ENCODE data around the gene HOXD8.

Gene HOXD8

DNA sequence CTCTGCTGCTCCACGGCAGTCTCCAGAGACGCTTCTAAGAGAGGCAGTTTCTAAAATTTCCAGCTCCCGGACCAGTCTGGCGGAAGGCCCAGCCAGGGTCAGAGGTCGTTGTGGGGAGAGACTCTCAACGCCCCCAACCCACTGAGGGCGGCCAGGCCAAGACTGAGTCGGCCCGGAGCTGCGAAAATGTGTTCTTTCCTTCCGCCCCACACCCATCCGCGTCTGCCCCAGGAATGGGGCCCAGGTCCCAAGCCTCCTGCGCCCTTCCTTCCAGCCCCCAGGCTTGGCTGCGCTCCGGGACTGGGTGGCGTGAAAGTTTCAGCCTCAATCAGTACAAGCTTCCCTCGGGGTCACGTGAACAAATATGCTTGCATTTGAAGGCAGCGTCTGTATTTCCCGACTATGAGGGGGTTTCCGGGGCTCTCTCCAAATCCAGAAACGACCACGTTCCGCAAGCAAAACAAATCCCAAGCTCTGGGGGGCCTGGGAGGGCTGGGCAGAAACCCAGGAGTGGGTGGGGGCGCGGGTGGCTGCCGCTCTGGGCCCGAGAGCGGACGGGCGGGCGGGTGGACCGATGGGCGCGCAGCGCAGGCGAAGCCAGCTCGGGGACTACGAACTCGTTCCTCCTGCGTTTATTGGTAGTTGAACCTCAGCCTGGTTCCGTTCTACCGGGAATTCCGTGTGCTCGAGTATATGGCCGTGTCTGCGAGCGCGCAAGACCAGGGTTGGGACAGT lies 30.9 kb downstream of the HOXD8 start:
- no peak for DNase-seq (ENCODE audit: low spot score)

DNA sequence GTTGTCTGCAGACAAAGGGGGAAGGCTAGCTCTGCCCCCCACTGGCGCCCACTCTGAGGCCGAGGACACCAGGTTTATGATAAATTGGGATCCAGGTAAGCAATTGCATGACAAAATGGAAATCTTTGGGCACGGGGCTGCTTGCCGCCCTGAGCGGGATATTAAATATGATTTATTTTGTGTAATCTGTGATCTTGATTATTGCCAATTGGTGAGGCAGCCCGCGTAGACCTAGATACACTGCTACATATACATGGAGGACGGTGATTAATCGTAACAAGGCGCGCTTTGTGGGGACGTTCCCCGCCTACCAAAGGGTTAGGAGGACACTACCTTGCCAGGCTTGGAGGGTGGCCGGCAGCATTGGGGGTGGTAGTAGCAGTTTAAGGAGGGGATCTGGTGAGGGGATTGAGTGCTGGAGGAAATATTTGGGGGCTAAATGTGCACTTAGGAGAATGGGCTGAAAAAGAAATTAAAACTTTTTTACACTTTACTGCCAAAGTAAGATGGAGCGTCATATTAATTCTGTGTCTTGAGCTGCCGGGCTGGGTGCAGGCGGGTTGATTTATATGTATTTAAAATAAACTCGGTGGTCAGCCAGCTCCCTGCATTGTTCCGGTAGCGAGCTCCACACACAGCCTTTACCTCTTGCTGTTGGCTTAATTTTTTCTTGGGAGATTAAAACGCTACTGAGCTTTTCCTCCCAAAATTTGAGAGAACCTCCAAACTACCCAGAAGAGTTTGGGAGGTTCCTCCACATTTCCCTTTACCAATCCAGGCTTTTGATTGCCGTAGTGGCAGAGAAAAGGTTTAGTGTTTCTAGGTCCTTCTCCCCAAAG lies 31.7 kb downstream of the HOXD8 start:
- DNase-seq (ENCODE audit: low spot score), result no peak

DNA sequence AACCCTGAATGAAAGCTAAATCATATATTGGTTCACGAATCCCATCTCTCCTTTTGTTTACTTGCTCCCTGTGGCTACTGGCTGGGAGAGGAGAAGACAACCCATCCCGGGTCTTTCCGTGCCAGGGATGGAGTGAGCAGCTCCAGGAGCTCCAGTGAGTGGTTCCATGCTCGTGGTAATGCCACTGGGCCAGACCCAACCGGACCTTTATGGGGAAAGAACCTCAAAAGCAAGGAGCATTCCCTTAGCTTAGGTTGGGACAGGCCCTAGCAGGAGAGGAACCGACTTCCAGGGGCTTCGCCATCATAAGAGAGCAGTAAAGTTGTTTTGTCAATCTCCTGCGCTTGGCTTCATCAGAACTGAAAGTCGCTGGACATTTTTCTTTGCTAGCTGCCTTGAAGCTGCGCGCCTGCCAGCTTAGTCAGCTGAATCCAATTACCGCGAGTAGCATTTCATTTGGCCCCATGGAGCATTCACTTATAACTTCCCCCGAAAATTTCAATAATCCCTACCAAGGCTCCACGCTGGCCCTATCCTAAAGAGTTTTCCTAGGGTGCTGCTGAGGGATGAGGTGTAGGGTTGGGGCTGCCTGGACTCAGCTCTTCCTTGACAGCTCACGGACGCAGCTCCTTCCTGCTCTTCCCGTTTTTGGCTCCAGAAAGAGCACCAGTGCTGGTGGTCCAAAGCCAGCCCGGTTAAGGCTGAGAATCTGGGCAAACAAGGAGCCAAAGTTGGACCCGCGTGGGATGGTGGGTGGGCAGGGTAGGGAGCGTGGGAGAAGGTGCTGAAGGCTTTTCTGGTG lies 32.5 kb downstream of the HOXD8 start:
- peak; percentile 77 for DNase-seq (ENCODE audit: low spot score)

DNA sequence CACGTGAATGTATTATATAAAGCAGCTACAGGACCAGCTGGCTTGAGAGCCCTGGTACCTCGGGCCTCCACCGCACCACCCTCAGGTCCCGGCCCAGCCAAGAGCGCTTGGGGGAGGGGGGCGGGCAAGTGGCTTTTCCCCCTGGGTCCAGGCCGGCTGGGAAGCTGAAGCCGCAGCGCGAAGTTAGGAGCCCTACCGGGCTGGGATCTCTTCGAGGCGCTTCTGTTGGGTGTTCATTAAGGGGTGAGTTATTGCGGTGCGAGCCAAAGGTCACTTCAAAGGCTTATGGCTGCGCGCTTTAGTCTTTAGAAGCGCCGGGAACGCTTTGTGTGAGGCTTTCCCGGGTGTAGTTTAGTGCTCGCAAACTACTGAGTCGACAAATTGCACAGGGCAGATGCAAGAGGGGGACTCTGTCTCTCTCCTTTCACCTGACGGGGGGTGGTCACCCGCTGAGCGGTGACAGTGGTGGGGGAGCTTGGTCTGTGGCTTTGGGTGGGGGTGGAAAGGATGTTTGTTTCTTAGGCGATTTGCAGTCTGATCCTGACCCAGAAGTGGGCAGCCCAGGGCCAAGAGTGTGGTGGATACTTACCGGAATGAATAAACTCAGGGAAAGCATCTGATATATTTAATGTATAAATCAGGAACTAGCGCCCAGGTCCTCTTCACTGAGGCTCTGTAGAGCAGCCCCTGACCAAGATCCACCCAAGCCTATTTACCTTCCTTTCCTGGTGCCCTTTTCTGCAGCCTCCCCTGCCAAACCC lies 33.6 kb downstream of the HOXD8 start:
- no peak for DNase-seq (ENCODE audit: low spot score)

DNA sequence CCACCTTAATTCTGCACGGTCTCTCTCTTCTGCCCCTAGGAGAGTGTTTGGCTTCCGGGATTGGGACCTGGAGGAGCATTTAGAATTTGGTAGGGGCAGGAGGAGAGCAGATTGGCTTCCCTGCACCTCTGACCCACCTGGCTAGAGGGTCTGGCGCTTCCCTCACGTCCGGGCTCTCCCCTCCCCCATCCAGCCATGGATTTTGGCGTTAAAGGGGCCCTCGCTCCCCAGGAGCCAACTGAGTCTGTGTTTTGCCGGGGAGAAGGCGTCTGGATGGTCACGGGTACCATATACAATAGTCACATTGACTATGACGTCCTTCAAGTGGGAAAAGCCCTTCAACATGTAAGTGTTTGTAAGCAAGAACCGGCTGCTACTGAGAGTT lies 34.2 kb downstream of the HOXD8 start:
- no peak for DNase-seq (ENCODE audit: low spot score)

DNA sequence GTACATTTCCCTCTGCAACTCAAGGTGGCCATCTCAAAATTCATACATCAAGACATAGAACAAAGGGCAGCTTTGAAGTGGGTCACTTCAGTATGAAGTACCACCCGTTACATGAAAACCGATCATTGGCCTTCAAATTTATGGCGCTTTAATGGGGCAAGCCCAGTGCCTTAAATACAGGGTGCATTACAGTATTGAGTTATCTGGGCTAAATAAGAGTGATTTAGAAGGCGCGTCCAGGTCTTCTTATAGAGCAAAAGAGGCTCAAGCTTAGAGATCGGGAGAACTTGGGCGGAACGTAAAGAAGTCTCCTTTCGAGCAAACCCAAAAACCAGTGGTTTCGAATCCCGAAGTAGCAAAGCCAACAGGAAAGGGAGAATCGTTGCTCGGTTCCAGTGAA lies 34.7 kb downstream of the HOXD8 start:
- DNase-seq (ENCODE audit: low spot score), result no peak

DNA sequence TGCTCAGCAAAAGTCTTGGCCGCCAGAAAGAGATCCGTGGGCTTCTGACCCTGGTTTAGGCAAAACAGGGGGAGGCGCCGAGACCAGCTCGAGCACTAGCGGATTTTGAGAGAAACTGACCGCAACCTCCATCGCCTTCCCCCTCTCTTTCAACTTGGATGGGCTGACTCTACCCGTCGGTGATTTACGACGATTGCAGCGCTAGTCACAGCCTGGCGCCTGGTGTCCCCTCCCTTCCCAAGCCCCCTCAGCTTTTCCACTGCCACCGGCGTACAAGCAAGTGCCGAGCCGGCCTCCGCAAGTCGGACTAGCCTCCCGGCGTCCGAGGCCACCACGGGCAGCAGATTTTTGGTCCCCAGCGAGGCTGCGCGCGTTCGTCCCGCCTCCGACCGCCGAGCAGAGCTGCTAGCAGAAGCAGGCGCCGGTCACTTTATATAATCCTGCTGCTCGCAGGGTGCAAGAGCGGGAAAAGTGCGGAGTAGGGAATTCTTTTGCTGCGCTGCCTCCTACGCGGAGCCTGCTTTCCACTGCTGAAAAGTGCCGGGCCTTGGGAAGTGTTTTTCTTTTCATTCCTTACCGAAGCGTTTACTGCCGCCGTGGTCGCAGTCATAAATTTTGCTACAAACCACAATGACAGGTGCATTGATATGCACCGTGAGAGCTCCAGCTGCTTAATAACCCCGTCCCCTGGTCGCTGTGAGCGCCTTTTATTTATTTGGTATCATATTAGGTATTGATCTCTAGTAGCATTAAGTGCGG lies 35.3 kb downstream of the HOXD8 start:
- no peak for DNase-seq (ENCODE audit: low spot score)

DNA sequence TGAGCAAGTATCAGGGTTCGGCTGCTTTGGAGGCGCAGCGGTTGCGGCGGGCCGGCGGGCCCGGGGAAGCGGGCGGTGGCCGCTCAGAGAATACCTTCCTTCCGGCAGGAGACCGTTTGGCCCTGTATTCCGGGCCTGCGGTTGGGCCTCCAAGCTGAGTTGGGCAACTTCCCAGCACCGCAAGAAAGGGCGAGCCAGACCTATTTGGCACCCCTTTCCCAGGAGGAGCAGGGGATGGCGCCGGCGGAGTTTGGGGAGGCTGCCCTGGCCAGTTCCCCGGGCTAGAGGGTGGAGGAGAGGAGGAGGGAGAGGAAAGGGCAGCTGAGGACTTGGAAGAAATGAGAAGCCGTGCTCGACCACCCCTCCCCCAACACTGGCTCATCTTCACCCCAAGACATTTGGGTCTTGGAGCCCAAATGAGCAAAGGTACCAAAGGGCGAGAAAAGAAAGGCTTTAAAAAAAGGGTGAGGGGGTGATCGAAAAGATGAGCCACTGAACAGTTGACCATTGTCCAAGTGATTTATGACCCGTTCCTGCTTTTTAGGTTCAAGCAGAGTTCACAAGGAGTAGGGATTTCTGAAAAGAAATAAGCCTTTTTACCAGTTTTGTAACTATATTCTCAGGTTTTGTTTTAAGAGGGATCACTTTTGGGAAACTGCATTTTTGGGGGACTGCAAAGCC lies 36.0 kb downstream of the HOXD8 start:
- DNase-seq (ENCODE audit: low spot score), result no peak

DNA sequence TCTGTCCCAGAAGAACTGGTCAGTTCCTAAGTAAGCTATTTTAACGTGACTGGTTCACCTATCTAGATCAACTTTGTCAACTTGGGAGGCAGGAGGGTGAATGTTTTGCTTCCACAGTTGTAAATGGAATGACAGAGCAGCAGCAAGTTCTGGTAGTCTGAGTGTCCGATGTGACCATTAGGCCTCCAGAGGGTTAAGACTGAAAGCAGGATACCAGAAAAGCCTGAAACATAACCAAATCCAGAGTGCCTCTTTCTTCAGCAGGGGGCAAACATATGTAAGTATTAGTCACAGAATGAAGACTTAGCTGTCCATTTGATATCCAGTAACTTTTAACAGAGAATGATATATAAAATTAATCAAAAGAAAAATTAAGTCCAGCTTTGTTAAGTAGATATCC lies 36.8 kb downstream of the HOXD8 start:
- DNase-seq (ENCODE audit: low spot score), result no peak

DNA sequence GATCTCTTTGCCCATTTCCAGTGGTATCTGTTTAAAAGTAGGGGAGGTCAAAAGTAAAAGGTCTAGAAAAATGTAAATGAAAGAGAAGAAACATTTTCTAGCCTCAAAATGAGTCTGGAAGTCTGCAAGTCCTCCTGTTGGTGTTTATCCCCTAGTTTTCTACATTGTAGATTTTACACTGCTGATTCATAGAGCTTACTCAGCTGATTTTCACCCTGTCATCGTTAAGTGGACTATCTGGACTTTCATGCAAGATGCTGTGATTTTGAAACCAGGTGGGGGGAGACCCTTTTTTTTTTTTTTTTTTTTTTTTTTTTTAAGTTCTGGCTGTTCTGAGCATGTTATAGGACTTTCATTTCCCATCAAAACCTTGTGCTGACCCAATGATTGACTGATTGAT lies 37.9 kb downstream of the HOXD8 start:
- no peak for DNase-seq (ENCODE audit: low spot score)

DNA sequence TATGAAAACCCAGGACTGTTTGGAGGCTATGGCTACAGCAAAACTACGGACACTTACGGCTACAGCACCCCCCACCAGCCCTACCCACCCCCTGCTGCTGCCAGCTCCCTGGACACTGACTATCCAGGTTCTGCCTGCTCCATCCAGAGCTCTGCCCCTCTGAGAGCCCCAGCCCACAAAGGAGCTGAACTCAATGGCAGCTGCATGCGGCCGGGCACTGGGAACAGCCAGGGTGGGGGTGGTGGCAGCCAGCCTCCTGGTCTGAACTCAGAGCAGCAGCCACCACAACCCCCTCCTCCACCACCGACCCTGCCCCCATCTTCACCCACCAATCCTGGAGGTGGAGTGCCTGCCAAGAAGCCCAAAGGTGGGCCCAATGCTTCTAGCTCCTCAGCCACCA lies 39.7 kb downstream of the HOXD8 start:
- DNase-seq (ENCODE audit: low spot score), result no peak

DNA sequence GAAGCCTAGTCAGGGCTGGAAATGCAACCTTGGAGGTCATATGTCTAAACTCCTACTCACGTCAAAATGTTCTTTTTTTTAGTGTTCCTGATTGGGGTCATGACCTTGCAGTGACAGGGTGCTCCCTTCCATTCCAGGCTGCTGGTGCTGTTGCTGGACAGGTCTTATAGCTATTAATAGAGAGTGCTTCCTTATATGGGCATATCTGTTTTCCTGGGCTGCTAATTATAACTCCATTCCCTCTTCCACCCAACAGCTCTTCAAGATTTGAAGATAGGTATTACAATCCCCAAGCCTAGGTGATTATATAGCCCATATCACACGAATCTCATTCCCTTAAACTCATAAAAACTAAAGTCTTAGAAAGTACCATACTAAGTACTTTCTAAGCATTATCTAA lies 40.2 kb downstream of the HOXD8 start:
- no peak for DNase-seq (ENCODE audit: low spot score)

DNA sequence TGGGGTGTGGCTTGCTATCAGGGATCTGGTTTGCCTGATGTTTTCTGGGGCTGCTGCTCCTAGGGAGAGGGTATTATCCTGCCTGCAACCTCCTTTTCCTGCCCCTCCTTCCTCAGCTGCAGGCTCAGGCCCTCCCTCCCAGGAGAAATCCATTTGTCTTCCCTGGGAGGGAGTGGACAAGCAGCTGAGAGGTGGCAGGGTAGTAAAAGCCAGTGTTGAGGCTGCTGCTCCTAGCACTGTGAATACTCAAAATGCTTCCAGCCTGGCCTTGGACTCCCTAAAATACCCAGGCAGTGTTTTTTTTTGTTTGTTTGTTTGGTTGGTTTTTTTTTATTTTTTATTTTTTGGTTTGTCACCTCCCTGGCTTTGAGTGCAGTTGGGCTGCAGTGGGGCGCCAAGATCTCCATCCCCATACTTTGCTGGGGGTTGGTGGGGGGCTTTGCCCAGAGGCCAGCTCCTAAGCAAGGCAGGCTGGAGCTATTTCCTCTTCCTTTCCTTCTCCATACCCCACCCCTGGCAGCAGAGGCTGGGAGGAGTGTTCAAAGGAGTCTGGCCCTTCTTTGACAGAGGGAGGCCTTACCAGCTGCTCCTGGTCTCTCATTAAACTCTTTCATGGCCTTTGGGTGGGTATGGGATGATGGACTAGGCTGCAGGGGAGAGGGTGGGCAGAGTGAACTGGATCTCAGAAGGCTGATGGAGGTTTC lies 41.2 kb downstream of the HOXD8 start:
- DNase-seq (ENCODE audit: low spot score), result no peak

DNA sequence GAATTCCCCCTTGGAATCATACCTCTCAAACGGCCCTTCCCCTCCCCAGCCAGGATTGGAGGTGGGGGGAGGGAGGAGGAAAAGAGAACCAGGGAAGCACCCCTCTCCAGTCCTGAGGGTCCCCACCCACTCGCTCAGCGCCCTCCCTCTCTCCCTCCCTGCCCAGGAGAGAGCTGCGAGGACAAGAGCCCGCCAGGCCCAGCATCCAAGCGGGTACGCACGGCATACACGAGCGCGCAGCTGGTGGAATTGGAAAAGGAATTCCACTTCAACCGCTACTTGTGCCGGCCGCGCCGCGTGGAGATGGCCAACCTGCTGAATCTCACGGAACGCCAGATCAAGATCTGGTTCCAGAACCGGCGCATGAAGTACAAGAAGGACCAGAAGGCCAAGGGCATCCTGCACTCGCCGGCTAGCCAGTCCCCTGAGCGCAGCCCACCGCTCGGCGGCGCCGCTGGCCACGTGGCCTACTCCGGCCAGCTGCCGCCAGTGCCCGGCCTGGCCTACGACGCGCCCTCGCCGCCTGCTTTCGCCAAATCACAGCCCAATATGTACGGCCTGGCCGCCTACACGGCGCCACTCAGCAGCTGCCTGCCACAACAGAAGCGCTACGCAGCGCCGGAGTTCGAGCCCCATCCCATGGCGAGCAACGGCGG lies 42.0 kb downstream of the HOXD8 start:
- no peak for DNase-seq (ENCODE audit: low spot score)

DNA sequence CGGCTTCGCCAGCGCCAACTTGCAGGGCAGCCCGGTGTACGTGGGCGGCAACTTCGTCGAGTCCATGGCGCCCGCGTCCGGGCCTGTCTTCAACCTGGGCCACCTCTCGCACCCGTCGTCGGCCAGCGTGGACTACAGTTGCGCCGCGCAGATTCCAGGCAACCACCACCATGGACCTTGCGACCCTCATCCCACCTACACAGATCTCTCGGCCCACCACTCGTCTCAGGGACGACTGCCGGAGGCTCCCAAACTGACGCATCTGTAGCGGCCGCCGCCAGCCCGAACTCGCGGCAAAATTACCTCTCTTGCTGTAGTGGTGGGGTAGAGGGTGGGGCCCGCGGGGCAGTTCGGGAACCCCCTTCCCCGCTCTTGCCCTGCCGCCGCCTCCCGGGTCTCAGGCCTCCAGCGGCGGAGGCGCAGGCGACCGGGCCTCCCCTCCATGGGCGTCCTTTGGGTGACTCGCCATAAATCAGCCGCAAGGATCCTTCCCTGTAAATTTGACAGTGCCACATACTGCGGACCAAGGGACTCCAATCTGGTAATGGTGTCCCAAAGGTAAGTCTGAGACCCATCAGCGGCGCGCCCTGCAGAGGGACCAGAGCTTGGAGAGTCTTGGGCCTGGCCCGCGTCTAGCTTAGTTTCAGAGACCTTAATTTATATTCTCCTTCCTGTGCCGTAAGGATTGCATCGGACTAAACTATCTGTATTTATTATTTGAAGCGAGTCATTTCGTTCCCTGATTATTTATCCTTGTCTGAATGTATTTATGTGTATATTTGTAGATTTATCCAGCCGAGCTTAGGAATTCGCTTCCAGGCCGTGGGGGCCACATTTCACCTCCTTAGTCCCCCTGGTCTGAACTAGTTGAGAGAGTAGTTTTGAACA lies 42.7 kb downstream of the HOXD8 start:
- no peak for DNase-seq (ENCODE audit: low spot score)

DNA sequence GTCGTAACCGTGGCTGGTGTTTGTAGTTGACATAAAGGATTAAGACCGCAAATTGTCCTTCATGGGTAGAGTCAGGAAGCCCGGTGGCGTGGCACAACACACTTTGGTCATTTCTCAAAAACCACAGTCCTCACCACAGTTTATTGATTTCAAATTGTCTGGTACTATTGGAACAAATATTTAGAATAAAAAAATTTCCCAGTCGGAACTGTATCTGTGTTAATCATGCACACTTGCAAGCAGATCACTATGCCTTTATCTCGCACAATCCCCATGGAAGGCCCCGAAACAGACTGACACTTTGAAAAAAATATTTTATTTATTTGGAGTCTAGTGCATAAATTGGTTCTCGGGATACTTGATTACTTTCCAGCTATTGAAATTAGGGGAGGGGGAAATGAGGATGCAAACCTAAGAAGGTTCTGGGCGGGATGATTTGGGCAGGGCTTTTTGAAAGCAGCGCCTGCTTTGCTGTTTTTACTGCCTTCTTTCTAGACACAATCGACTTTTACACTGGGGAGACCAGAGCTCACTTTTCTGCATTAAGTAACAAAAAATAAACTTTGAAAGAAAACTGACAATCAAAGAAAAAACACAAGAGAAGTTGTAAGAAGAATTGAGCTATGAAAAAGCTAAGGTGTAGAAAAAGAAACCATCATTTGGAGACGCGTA lies 43.5 kb downstream of the HOXD8 start:
- no peak for DNase-seq (ENCODE audit: low spot score)

DNA sequence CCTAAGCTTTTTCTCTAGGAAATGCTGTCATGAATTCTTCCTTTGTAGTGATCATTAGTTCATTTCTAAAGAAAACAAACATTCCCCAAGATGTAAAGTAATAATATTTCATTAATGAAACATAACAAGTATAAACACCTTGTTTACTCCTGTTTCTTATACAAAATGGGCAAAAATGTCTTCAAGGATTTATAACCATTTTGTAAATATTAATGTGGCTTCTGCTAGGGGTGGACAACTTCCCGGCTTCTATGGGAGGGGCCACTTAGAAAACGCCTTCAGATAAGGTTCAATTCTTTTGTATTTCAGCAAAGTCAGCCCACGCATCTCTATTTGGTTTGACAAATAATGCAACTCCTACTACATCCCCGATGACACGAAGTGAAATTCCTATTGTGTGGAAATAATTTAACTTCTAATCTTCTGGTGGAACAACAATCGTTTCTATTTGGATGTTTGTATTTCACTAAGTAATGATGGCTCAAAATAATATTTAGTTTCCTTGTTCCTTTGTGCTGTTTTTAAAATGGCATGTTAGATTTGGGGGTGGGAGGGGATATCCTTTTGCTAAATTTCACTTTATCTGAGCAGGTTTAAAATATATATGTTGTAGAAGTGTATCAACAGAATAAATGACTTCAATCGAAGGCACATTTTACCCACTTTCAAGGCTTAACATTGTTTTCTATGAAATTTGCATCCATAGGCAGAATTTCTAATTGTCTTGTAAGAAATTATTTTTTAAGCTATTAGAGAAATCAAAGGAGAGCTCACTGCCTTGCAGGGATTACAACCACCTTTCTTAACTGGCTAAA lies 44.3 kb downstream of the HOXD8 start:
- DNase-seq (ENCODE audit: low spot score), result no peak
